GM18498 (cell line): ENCODE measurements around the gene ZNF554.
"Not testable (repeated sequence)": the region's sequence is repeated elsewhere in the genome, so short reads cannot be mapped to it uniquely, and the experiment has no call there.

Experiments
- ATAC-seq: cut with Tn5 transposase; IDR thresholded peaks from one replicate; pipeline ENCODE4 v1.9.1; 2021; ENCODE audit warnings: mild to moderate bottlenecking, moderate library complexity; ENCODE audit not compliant: unreplicated experiment

The ZNF554 gene

GRCh38 chr19:2806736-2807378 lies 12.8 kb upstream of the ZNF554 start:
- ATAC-seq = no peak

DNA sequence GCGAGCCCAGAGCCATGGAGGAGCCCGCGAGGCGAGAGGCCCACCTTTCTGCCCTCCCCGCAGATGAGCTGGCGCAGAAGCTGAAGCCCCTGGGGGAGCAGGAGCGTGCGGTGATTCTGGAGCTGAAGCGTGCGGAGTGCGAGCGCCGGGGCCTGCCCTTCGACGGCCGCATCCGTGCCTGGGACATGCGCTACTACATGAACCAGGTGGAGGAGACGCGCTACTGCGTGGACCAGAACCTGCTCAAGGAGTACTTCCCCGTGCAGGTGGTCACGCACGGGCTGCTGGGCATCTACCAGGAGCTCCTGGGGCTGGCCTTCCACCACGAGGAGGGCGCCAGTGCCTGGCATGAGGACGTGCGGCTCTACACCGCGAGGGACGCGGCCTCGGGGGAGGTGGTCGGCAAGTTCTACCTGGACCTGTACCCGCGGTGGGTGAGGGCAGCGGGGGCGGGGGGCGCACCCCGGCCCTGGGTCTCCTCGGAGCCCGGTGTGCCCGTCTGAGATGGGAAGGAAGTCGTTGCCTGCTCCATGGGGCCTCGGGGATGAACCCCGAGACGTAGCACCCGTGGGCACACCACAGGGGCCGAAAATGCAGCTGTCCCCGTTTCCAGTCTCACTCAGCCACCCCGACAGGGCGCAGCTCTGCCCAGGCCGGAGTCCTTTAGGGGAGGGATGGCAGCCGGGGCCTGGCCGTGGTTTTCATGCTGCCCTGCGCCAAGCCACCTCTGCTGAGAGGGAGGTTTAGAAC lies 12.1 kb upstream of the ZNF554 start:
- no peak for ATAC-seq

DNA sequence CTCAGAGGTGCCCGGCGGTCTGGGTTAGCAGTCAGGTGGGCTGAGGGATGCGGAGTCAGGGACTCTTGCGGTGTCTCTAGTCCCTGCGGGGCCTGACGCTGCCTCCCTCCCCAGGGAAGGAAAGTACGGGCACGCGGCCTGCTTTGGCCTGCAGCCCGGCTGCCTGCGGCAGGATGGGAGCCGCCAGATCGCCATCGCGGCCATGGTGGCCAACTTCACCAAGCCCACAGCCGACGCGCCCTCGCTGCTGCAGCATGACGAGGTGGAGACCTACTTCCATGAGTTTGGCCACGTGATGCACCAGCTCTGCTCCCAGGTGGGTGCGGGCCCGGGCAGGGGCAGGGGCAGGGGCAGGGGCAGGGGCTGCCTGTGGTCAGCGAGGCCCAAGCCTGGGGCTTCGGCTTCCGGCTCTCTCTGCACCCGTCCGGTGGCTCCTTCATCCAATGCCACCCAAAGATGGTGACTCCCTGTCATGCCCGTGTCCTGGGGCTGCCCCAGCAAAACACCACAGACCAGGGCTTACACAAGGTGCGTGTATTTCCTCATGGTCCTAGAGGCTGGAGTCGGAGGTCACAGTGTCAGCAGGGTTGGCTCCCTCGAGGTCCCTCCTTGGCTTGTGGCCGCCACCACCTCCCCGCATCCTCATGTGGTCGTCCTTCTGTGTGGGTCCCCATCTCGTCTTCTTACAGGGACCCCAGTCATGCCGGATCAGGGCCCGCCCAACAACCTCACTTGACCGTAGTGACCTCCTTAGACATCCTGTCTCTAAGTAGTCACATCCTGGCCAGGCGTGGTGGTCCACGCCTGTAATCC lies 11.3 kb upstream of the ZNF554 start:
- ATAC-seq = no peak

DNA sequence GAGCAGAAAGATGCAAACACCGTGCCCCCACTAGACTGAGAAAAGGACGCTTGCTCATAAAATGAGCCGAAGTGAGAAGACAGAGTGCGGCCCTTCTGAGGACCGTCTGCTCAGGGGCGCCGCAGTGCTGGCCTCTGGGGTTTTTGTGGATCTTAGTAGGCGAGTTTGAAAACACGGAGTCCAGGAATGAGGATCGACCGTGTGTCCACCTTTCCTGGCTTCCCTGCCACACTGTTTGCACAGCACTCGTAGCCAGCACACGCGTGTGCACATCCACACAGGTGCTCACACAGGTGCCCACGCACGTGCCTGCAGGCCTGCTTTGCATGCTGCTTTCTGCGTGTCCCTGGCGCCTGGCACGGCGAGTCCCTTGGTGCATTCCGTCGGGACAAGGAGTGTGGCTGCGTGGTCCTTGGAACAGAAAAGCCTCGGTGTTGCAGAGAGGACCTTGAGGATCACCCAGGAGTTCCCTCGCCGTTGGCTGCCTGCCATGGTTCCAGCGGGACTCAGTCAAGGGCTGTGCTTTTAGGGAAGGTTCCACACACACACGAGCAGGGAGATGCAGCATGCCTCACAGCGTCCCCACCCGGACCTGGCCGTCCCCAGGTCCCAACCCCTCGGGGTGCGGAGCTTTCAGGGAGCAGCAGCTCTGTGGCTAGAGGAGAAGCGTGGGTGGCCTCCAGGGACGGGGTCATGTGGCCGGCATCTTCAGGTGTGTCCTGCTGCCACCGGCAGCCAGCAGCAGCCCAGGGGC lies 10.1 kb upstream of the ZNF554 start:
- no peak for ATAC-seq

GRCh38 chr19:2810141-2811091 lies 9.3 kb upstream of the ZNF554 start:
- no peak for ATAC-seq

DNA sequence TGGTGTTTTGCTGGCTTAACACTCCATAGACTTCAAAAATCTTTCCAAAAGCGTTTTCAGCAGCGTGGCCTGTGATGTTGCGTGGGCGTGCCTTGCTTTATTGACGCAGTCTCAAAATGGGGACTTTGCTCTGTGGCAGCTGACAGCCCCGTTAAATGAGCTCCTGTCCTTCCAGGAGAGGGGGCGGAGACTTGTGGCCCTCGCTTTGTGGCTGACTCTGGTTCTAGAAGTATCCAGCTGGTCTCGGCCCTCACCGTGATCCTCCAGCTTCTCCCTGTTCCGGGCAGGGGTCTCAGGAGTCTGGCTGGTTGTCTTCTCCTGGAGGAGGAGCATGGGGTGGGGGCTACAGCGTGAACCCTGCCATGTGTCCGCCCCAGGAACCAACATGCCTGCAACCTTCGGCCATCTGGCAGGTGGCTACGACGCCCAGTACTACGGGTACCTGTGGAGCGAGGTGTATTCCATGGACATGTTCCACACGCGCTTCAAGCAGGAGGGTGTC lies 8.4 kb upstream of the ZNF554 start:
- ATAC-seq = no peak

GRCh38 chr19:2811735-2812413 lies 7.8 kb upstream of the ZNF554 start:
- ATAC-seq = no peak

DNA sequence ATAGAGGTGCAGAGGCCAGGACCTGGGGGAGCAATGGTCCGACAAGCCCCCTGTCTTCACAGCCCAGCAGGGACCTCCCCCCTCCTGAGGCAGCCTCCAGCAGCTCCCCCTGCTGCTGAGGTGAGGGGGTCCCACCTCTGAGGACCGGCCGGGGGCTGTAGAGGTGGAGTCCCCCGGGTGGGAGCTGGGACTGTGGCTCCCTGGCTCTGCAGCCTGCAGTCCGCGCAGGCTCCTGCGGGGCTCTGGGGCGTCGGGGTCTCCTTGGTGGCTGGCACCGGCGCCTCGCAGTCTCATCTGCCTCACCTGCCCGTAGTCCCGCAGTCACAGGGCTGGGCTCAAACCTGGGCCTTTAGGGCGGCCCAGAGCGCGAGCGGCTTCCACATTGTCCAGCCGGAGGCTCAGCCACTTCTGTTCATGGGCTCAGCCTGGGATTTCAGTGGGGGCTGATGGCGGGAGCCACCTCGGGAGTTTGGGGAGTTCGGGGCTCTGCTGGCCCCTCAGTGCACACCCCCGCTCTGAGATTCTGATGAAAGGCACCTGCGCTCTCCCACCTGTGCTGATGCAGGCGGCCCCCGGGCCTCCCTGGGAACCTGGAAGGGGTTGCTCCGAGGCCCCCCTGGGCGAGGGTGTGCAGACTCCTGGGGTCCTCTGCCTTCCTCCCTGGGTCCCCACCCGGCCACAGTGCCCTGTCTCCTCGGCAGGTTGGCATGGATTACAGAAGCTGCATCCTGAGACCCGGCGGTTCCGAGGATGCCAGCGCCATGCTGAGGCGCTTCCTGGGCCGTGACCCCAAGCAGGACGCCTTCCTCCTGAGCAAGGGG lies 7.0 kb upstream of the ZNF554 start:
- no peak for ATAC-seq

DNA sequence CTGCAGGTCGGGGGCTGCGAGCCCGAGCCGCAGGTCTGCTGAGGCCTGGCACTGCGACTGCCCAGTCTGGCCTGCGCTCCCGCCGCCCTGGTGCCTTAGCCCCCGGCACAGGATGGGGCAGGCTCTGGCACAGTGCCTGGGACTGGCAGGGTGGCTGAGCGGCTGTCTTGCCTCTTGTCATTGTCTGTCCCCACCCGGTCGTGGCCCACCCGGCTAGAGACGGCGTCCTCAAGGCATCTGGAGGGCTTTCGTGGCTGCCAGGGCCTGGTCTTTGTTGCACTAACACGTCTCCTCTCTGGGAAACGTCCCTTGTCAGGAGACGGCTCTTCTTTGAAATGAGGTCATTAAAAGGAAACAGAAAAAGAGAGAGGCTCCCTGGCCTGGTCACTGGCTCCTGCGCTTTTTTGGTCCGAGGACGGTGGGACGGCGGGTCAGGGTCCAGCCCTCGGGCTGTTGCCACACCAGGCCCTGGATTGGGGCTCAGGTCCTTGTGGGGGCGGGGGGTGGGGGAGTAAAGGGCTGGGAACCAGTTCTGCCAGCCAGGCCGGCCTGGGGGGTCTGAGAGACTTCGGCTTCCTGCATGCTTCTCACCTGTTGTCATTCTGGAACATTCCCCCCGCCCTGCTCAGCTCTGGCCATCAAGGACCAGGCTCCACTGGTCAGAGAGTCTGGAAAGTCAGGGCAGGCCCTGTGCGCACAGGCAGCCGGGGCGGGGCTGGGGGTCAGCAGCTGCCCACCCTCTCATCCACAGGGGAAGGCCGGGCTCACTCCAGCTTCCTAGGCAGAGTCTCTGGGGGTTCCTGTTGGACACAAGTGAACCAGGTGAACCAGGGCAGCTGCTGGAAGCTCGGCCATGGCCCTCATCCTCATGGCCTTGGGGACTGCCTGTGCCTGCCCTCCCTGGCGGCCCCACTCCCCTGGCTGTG lies 6.2 kb upstream of the ZNF554 start:
- ATAC-seq = no peak

DNA sequence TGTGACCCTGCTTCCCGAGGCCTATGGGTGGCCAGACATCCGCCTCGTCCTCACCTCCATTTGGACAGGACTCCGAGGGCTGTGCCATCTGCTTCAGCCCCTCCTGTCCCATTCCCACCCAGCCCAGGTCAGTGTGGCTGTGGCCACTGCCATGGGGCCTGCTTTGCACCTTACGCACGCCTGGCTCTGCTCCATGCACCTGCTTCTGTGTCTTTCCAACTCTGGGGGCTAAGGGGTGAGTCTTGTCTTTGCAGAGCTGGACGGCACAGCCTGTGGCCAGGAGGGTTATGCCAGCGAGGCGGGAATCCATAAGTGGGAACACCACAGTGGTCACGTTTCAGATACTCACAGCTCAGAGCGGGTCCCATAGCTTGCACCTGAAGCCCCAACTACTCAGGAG lies 5.2 kb upstream of the ZNF554 start:
- ATAC-seq = no peak

DNA sequence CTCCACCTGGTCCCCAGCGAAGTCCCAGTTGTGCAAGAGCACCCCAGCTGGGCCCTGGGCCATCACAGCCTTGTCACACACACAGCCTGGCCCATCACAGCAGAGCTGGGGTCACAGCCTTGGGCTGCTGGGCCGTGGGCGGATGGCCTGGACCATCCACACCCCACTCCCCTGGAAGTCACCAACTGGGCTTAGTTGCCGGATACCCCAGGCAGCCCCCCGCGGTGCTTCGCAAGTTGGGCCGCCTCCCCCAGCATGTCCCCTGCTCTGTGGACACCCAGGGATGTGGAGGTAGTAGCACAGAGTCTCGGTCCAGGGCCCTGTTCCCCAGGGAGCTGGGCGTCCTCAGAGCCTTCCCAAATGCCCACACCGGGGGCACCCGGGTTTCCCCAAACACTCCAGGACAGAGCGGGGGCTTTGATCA lies 4.5 kb upstream of the ZNF554 start:
- no peak for ATAC-seq

GRCh38 chr19:2815923-2816322 lies 3.7 kb upstream of the ZNF554 start:
- no peak for ATAC-seq

DNA sequence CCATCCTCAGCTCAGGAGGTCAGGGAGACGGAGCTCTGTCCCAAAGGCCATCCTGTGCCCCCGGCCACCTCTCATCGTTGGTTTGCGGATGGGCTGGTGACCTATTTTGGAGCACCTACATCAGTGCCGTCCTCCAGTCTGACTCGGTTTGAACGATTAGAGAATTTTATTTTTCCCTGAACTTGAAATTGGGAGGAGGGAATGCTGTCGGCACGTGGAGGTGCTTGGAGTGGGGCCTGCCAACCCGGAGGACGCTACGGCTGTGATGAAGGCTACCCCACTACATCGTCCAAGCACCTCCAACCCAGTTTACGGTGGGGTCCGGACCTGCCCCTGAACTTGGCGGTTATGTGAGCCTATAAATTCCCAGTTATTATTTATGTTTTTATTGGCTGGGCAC lies 3.0 kb upstream of the ZNF554 start:
- no peak for ATAC-seq

DNA sequence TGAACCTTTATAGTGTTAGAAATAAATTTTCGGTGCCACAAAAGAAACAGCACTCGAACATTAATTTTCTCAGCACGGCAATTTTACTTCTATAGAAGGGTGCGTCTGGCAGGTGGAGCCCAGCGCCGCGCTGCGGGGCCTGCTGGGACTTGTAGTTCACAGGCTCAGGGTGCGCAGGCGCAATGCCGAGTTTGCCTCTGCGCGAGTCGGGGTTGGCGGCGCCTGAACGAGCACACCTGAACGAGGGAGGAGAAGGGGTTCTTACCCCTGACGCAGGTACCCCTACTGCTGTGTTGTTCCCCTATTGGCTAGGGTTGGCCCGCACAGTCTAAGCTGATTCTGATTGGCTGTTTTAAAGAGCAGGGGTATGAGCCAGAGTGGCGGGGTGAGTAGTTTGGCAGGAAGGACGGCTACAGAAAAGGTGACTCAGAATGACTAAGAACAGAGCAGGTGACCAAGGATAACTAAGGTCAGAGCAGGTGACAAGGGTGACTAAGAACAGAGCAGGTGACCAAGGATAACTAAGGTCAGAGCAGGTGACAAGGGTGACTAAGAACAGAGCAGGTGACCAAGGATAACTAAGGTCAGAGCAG lies 2.3 kb upstream of the ZNF554 start:
- not testable (repeated sequence) for ATAC-seq

- peak; percentile 28 for ATAC-seq
Observed at GRCh38 chr19:2820112-2820702, 539 bp downstream of the ZNF554 start.

- ATAC-seq = no peak
Observed at GRCh38 chr19:2822846-2823245, 3.2 kb downstream of the ZNF554 start.

- no peak for ATAC-seq
Observed at GRCh38 chr19:2823646-2824045, 4.0 kb downstream of the ZNF554 start.
